WTC11 (cell line): Measurements from ENCODE around the gene PTPRJ. TPM values are rescaled to one million over a fixed set of nuclear protein-coding genes. Genes with fewer than 3 reads are reported as not detected.

ENCODE experiments used
- ATAC-seq: fragments of 200-7000 bp; cut with Tn5 transposase; 2 replicates; pipeline ENCODE4 v1.10.0; 2021; ENCODE audit warnings: mild to moderate bottlenecking, moderate library complexity
- CTCF ChIA-PET: fragments of 300-600 bp; sonication (Branson Sonifier 250); formaldehyde crosslinking; loops from one replicate; lab custom pipeline; 2021; ENCODE audit warnings: antibody characterized with exemption; lab: Charles Lee
- POLR2A ChIA-PET: fragments of 350-600 bp; sonication (Branson Sonifier 250); formaldehyde crosslinking; loops from one replicate; lab custom pipeline; 2021; ENCODE audit warnings: antibody characterized with exemption; lab: Charles Lee
- DNase-seq: peaks from one replicate; pipeline ENCODE4 v3.0.0; 2021; ENCODE audit warnings: low spot score
- H3K27ac Mint-ChIP-seq: 2 replicates; pipeline ENCODE4 v1.8.0; 2021; ENCODE audit warnings: mixed read lengths
- H3K27me3 Mint-ChIP-seq: 2 replicates; pipeline ENCODE4 v1.8.0; 2021; ENCODE audit warnings: low read depth, mild to moderate bottlenecking, moderate library complexity, mixed read lengths
- H3K36me3 Mint-ChIP-seq: 2 replicates; pipeline ENCODE4 v1.8.0; 2021; ENCODE audit warnings: mixed read lengths
- H3K4me1 Mint-ChIP-seq: 2 replicates; pipeline ENCODE4 v1.8.0; 2022; ENCODE audit warnings: mixed read lengths
- H3K4me3 Mint-ChIP-seq: 2 replicates; pipeline ENCODE4 v1.8.0; 2021; ENCODE audit warnings: mild to moderate bottlenecking, moderate library complexity, mixed read lengths
- H3K9me3 Mint-ChIP-seq: 2 replicates; pipeline ENCODE4 v1.8.0; 2021; ENCODE audit warnings: mixed read lengths
- ATF1 ChIP-seq: sonication (generic); formaldehyde crosslinking; IDR thresholded peaks from 2 replicates; pipeline ENCODE4 v1.8.1; 2023; ENCODE audit warnings: mild to moderate bottlenecking, moderate library complexity, missing genetic modification reagents
- CBFB ChIP-seq: sonication (generic); formaldehyde crosslinking; IDR thresholded peaks from 2 replicates; pipeline ENCODE4 v1.8.1; 2022; ENCODE audit warnings: mild to moderate bottlenecking, low read depth, missing genetic modification reagents
- HMGA2 ChIP-seq: fragments of 250-450 bp; sonication (Bioruptor Pico); IDR thresholded peaks from 2 replicates; pipeline ENCODE4 v1.4.0; 2021; ENCODE audit warnings: mild to moderate bottlenecking, moderate library complexity
- IRF2 ChIP-seq: sonication (generic); formaldehyde crosslinking; IDR thresholded peaks from 2 replicates; pipeline ENCODE4 v1.8.0; 2022; ENCODE audit warnings: low read depth, missing genetic modification reagents, borderline replicate concordance
- MXD4 ChIP-seq: fragments of 250-450 bp; sonication (Bioruptor Pico); IDR thresholded peaks from 2 replicates; pipeline ENCODE4 v1.8.0; 2021; ENCODE audit warnings: mild to moderate bottlenecking, moderate library complexity, borderline replicate concordance
- MYBL2 ChIP-seq: sonication (generic); formaldehyde crosslinking; IDR thresholded peaks from 2 replicates; pipeline ENCODE4 v1.8.1; 2023; ENCODE audit warnings: mild to moderate bottlenecking, moderate library complexity, missing genetic modification reagents
- NFYB ChIP-seq: sonication (generic); formaldehyde crosslinking; conservative IDR thresholded peaks from 2 replicates; pipeline ENCODE4 v1.8.0; 2022; ENCODE audit warnings: low read depth, missing genetic modification reagents
- NR2C2 ChIP-seq: sonication (generic); formaldehyde crosslinking; IDR thresholded peaks from 2 replicates; pipeline ENCODE4 v1.8.0; 2022; ENCODE audit warnings: mild to moderate bottlenecking, missing genetic modification reagents
- RORB ChIP-seq: fragments of 250-450 bp; sonication (Bioruptor Pico); IDR thresholded peaks from 2 replicates; pipeline ENCODE4 v1.9.0; 2021; ENCODE audit warnings: mild to moderate bottlenecking
- SMAD4 ChIP-seq: sonication (generic); formaldehyde crosslinking; IDR thresholded peaks from 2 replicates; pipeline ENCODE4 v1.8.0; 2022; ENCODE audit warnings: mild to moderate bottlenecking, missing genetic modification reagents
- SP1 ChIP-seq: sonication (generic); formaldehyde crosslinking; conservative IDR thresholded peaks from 2 replicates; pipeline ENCODE4 v1.8.1; 2022; ENCODE audit warnings: missing genetic modification reagents
- TCF7 ChIP-seq: sonication (generic); formaldehyde crosslinking; IDR thresholded peaks from 2 replicates; pipeline ENCODE4 v1.8.0; 2022; ENCODE audit warnings: mild to moderate bottlenecking, low read depth, missing genetic modification reagents, moderate library complexity
- TP53 ChIP-seq: sonication (generic); formaldehyde crosslinking; IDR thresholded peaks from 2 replicates; pipeline ENCODE4 v1.8.1; 2023; ENCODE audit warnings: mild to moderate bottlenecking, missing genetic modification reagents
- ZNF138 ChIP-seq: sonication (generic); formaldehyde crosslinking; conservative IDR thresholded peaks from 2 replicates; pipeline ENCODE4 v1.8.1; 2022; ENCODE audit warnings: mild to moderate bottlenecking, moderate library complexity, missing genetic modification reagents
- ZNF232 ChIP-seq: sonication (generic); formaldehyde crosslinking; IDR thresholded peaks from 2 replicates; pipeline ENCODE4 v1.8.0; 2022; ENCODE audit warnings: mild to moderate bottlenecking, missing genetic modification reagents
- total RNA-seq: library from RNA; stranded (reverse); gene quantifications from 3 replicates; pipeline ENCODE4 v1.2.3, GENCODE V29; 2021
- TF ChIP-seq, protein P1 (sequence below): sonication (generic); formaldehyde crosslinking; IDR thresholded peaks from 2 replicates; pipeline ENCODE4 v1.8.1; 2022; ENCODE audit warnings: low read depth, missing genetic modification reagents, borderline replicate concordance
- TF ChIP-seq, protein P2 (sequence below): sonication (generic); formaldehyde crosslinking; IDR thresholded peaks from 2 replicates; pipeline ENCODE4 v1.8.1; 2022; ENCODE audit warnings: low read depth, mild to moderate bottlenecking, moderate library complexity, missing genetic modification reagents, borderline replicate concordance
- TF ChIP-seq, protein P3 (sequence below): fragments of 250-450 bp; sonication (Bioruptor Pico); conservative IDR thresholded peaks from 2 replicates; pipeline ENCODE4 v1.9.0; 2021; ENCODE audit warnings: mild to moderate bottlenecking
- TF ChIP-seq, protein P4 (sequence below): fragments of 250-450 bp; sonication (Bioruptor Pico); IDR thresholded peaks from 2 replicates; pipeline ENCODE4 v1.9.0; 2021; ENCODE audit warnings: mild to moderate bottlenecking
- TF ChIP-seq, protein P5 (sequence below): sonication (generic); formaldehyde crosslinking; IDR thresholded peaks from 2 replicates; pipeline ENCODE4 v1.8.0; 2023; ENCODE audit warnings: mild to moderate bottlenecking, missing genetic modification reagents

The PTPRJ gene
- total RNA-seq, 1 experiment from 2014 or later: 19.5 TPM

DNA sequence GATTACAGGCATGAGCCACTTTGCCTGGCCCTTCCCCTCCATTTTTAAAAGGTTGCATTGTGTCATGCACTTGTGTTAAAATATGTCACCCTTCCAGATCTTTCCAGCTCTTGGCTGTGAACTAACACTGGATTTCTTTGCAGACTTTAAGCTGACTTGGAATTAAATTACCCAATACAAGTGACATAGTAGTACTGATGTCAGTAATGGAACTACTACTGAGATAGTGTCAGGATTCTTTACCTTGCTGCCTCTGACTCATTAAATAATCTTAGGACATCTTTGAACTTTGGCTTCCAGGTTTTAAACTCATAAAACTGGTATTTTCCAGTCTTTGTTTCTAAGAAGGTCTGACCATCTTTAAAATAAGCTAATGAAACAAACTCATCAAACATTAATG is 184.5 kb downstream of the PTPRJ start:
- Mint-ChIP-seq H3K36me3 (peaks cover 17% of the 10 kb centered on the region), H3K9me3 (no peaks in the 10 kb centered on the region), H3K27me3 (no peaks in the 10 kb centered on the region), H3K4me3 (no peak overlapping the region), H3K4me1 (peaks cover 2% of the 10 kb centered on the region; the same call in 1 of the 2 replicates), H3K27ac (no peak overlapping the region)
- no peak for DNase-seq
- POLR2A ChIA-PET: no interaction called here
- no peak for ATAC-seq
- TF ChIP-seq NFYB (no peak), HMGA2 (CRISPR knock-in tag) (no peak), SMAD4 (no peak), ATF1 (CRISPR knock-in tag) (no peak), ZNF138 (CRISPR knock-in tag) (no peak)
- TF ChIP-seq, protein P1, sequence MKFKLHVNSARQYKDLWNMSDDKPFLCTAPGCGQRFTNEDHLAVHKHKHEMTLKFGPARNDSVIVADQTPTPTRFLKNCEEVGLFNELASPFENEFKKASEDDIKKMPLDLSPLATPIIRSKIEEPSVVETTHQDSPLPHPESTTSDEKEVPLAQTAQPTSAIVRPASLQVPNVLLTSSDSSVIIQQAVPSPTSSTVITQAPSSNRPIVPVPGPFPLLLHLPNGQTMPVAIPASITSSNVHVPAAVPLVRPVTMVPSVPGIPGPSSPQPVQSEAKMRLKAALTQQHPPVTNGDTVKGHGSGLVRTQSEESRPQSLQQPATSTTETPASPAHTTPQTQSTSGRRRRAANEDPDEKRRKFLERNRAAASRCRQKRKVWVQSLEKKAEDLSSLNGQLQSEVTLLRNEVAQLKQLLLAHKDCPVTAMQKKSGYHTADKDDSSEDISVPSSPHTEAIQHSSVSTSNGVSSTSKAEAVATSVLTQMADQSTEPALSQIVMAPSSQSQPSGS (CRISPR knock-in tag): no peak
- CTCF ChIA-PET: no interaction called here

DNA sequence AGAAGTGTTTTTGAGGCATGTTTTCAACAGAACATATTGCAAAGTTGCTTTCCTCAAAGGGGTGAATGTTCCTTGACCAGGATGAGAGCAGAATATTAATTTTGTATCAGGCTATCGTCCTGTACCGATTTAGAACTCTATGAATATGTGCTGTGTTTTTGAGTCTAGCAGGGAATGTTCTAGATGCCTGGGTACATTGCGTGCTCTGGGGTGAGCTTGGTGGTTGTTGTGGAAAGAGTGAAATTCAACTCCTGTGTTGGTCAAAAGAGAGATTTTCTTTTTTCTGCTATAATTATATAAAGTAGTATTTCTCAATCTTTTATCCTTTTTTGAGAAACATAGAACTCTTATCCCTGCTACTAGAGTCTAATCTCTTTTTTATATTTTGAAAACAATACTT is 185.1 kb downstream of the PTPRJ start:
- H3K27ac Mint-ChIP-seq: no peak overlapping the region
- TF ChIP-seq ZNF232 (CRISPR knock-in tag) (no peak), MYBL2 (CRISPR knock-in tag) (no peak), NR2C2 (CRISPR knock-in tag) (no peak), IRF2 (CRISPR knock-in tag) (no peak), CBFB (CRISPR knock-in tag) (no peak), RORB (CRISPR knock-in tag) (no peak), TCF7 (no peak)
- peaks cover 2% of the 10 kb centered on the region; the same call in 1 of the 2 replicates for H3K4me1 Mint-ChIP-seq
- no peaks in the 10 kb centered on the region for H3K27me3 Mint-ChIP-seq
- DNase-seq (no peak), ATAC-seq (no peak)
- ChIA-PET POLR2A (no interaction called here), CTCF (no interaction called here)
- H3K36me3 Mint-ChIP-seq: peaks cover 17% of the 10 kb centered on the region
- no peak overlapping the region for H3K4me3 Mint-ChIP-seq
- no peaks in the 10 kb centered on the region for H3K9me3 Mint-ChIP-seq

DNA sequence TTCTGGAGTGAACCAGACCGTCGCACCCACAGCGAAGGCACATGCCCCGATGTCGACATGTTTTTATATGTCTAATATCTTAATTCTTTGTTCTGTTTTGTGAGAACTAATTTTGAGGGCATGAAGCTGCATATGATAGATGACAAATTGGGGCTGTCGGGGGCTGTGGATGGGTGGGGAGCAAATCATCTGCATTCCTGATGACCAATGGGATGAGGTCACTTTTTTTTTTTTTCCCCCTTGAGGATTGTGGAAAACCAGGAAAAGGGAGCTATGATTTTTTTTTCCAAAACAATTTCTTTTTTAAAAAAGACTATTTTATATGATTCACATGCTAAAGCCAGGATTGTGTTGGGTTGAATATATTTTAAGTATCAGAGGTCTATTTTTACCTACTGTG is 187.0 kb downstream of the PTPRJ start:
- Mint-ChIP-seq H3K4me1 (peaks cover 2% of the 10 kb centered on the region; the same call in 1 of the 2 replicates), H3K9me3 (no peaks in the 10 kb centered on the region), H3K27me3 (no peaks in the 10 kb centered on the region), H3K4me3 (no peak overlapping the region), H3K36me3 (peaks cover 17% of the 10 kb centered on the region), H3K27ac (no peak overlapping the region)
- ATAC-seq (no peak), DNase-seq (no peak)
- POLR2A ChIA-PET: no interaction called here
- CTCF ChIA-PET: no interaction called here
- TF ChIP-seq SP1 (CRISPR knock-in tag): no peak
- no peak for TF ChIP-seq TP53 (CRISPR knock-in tag)

DNA sequence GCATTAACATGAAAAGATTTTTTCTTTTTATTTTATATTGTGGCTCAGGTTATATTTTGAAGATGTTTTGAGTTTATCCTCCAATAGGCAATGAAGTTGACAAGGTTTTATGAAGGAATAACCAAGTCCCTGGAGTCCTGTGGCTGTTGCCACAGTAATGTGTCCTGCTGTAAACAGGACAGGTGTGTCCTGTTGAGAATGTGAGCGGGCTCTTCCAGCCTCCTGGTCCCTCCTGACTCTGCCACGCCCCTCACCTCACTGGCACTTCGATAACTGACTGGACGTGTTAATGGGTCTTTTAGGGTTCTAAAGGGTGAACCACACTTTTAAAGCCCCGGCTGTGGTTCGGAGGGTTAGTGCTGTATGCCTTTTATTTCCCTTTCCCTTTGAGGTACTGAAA is 188.5 kb downstream of the PTPRJ start:
- Mint-ChIP-seq H3K9me3 (no peaks in the 10 kb centered on the region), H3K36me3 (peaks cover 16% of the 10 kb centered on the region), H3K4me3 (no peak overlapping the region), H3K4me1 (no peaks in the 10 kb centered on the region), H3K27ac (no peak overlapping the region), H3K27me3 (no peaks in the 10 kb centered on the region)
- no peak for DNase-seq
- POLR2A ChIA-PET: no interaction called here
- no peak for ATAC-seq
- CTCF ChIA-PET: no interaction called here
- no peak for TF ChIP-seq MXD4
- TF ChIP-seq, protein P2, sequence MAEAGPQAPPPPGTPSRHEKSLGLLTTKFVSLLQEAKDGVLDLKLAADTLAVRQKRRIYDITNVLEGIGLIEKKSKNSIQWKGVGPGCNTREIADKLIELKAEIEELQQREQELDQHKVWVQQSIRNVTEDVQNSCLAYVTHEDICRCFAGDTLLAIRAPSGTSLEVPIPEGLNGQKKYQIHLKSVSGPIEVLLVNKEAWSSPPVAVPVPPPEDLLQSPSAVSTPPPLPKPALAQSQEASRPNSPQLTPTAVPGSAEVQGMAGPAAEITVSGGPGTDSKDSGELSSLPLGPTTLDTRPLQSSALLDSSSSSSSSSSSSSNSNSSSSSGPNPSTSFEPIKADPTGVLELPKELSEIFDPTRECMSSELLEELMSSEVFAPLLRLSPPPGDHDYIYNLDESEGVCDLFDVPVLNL (CRISPR knock-in tag): no peak
- TF ChIP-seq, protein P3, sequence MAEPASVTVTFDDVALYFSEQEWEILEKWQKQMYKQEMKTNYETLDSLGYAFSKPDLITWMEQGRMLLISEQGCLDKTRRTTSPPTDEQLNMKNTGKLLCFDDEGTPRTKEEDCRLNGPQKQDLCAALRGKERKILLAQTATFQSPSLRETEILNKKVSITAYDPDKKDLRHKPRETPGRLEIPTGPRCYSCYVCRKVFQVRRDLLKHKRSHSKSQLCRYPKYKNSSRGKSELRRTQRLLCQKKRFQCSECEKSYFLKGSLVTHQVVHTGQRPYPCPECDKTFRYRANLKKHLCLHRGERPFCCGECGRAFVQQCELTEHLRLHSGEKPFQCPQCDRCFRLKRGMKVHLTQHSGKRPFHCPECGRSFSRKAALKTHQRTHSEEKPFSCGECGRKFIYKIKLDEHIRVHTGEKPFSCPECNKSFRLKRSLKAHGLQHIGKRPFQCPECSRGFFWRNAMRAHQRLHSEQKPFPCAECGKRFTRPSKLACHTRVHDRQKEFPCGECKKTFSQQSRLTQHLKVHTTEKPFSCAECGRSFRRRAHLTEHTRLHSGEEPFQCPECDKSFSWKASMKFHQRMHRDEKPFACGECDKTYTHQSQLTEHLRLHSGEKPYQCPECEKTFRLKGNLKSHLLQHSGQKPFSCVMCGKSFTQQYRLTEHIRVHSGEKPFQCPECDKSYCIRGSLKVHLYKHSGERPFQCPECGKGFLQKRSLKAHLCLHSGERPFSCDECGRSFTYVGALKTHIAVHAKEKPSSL (CRISPR knock-in tag): no peak
- TF ChIP-seq, protein P4, sequence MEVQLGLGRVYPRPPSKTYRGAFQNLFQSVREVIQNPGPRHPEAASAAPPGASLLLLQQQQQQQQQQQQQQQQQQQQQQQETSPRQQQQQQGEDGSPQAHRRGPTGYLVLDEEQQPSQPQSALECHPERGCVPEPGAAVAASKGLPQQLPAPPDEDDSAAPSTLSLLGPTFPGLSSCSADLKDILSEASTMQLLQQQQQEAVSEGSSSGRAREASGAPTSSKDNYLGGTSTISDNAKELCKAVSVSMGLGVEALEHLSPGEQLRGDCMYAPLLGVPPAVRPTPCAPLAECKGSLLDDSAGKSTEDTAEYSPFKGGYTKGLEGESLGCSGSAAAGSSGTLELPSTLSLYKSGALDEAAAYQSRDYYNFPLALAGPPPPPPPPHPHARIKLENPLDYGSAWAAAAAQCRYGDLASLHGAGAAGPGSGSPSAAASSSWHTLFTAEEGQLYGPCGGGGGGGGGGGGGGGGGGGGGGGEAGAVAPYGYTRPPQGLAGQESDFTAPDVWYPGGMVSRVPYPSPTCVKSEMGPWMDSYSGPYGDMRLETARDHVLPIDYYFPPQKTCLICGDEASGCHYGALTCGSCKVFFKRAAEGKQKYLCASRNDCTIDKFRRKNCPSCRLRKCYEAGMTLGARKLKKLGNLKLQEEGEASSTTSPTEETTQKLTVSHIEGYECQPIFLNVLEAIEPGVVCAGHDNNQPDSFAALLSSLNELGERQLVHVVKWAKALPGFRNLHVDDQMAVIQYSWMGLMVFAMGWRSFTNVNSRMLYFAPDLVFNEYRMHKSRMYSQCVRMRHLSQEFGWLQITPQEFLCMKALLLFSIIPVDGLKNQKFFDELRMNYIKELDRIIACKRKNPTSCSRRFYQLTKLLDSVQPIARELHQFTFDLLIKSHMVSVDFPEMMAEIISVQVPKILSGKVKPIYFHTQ (CRISPR knock-in tag): no peak
- TF ChIP-seq, protein P5, sequence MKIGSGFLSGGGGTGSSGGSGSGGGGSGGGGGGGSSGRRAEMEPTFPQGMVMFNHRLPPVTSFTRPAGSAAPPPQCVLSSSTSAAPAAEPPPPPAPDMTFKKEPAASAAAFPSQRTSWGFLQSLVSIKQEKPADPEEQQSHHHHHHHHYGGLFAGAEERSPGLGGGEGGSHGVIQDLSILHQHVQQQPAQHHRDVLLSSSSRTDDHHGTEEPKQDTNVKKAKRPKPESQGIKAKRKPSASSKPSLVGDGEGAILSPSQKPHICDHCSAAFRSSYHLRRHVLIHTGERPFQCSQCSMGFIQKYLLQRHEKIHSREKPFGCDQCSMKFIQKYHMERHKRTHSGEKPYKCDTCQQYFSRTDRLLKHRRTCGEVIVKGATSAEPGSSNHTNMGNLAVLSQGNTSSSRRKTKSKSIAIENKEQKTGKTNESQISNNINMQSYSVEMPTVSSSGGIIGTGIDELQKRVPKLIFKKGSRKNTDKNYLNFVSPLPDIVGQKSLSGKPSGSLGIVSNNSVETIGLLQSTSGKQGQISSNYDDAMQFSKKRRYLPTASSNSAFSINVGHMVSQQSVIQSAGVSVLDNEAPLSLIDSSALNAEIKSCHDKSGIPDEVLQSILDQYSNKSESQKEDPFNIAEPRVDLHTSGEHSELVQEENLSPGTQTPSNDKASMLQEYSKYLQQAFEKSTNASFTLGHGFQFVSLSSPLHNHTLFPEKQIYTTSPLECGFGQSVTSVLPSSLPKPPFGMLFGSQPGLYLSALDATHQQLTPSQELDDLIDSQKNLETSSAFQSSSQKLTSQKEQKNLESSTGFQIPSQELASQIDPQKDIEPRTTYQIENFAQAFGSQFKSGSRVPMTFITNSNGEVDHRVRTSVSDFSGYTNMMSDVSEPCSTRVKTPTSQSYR (CRISPR knock-in tag): no peak
